Measurements from ENCODE around the gene DPY30. TPM values are rescaled to one million over a fixed set of nuclear protein-coding genes. Genes with fewer than 3 reads are reported as not detected.

DPY30 gene
- total RNA-seq, 3 donors from 2014 or later, result 65.0 to 70.0 (median 66.1) TPM

Other genes with a start within 250 kb of the DPY30 start
- 10 to 100 TPM; 71.1 to 75.3 (median 73.6) TPM for gene MEMO1, start 28.8 kb downstream of the DPY30 start, total RNA-seq
- gene SPAST, start 23.8 kb upstream of the DPY30 start, total RNA-seq, result 10 to 100 TPM; 16.2 to 19.8 (median 17.5) TPM
- 10 to 100 TPM; 23.5 to 30.7 (median 23.5) TPM for gene SLC30A6, start 126.1 kb upstream of the DPY30 start, total RNA-seq
- not detected for gene NLRC4, start 225.1 kb upstream of the DPY30 start, total RNA-seq
- 10 to 100 TPM; 36.2 to 37.0 (median 36.6) TPM for gene YIPF4, start 238.1 kb upstream of the DPY30 start, total RNA-seq